Measurements from ENCODE around the gene GPBP1.

GRCh38 chr5:57128325-57128724 is 45.5 kb upstream of the GPBP1 start:
- no peak for TF ChIP-seq YY1 (IDR thresholded peaks at IDR 0.05; ENCODE audit: insufficient read depth, insufficient read length)
- no peak for TF ChIP-seq ZNF274 (IDR thresholded peaks at IDR 0.05; ENCODE audit: low read depth, low read length)
